ENCODE results near the gene AIMP1. TPM values are rescaled to one million over a fixed set of nuclear protein-coding genes. Genes with fewer than 3 reads are reported as not detected.
"Not testable (repeated sequence)": the region's sequence is repeated elsewhere in the genome, so short reads cannot be mapped to it uniquely, and the experiment has no call there.

Gene AIMP1
- total RNA-seq, 1 donor from 2014 or later = 37.9 TPM

GRCh38 chr4:106380179-106380578 is 63.8 kb downstream of the AIMP1 start:
- DNase-seq (no peak), ATAC-seq (ENCODE audit: poor library complexity) (no peak)
- intact Hi-C loops (cut with DNase I) = no loop called here

- intact Hi-C loops (cut with DNase I) = no loop called here
- no peak for ATAC-seq (ENCODE audit: poor library complexity)
- DNase-seq = no peak
Measured at GRCh38 chr4:106384878-106385277, 68.5 kb downstream of the AIMP1 start.

GRCh38 chr4:106385853-106386393 is 69.6 kb downstream of the AIMP1 start:
- DNase-seq = no peak
- ATAC-seq (ENCODE audit: poor library complexity) = no peak

GRCh38 chr4:106395582-106395981 is 79.2 kb downstream of the AIMP1 start:
- intact Hi-C loops (cut with DNase I) = no loop called here
- DNase-seq = no peak
- ATAC-seq (ENCODE audit: poor library complexity) = no peak

More at GRCh38 chr4:106385853-106386393, 69.6 kb downstream of the AIMP1 start:
- intact Hi-C loops (cut with DNase I) = no loop called here

GRCh38 chr4:106398898-106399297 is 82.5 kb downstream of the AIMP1 start:
- intact Hi-C loops (cut with DNase I); DNase-seq; ATAC-seq (ENCODE audit: poor library complexity): not testable (repeated sequence)

Other genes starting within 250 kb of the AIMP1 start
- 17.0 TPM for gene TBCK, start 341 bp upstream of the AIMP1 start, total RNA-seq
- not detected for gene GIMD1, start 52.2 kb downstream of the AIMP1 start, total RNA-seq